ENCODE data around the gene USP6.
"Not testable (repeated sequence)": the region's sequence is repeated elsewhere in the genome, so short reads cannot be mapped to it uniquely, and the experiment has no call there.

Gene USP6

GRCh38 chr17:5115673-5116651 lies at the start of gene USP6:
Gene USP6 (plus strand): TSS chr17:5116032. CDS start chr17:5130368, 14,336 bp downstream.
- no peak for DNase-seq (ENCODE audit: low spot score)

GRCh38 chr17:5068236-5068635 lies 47.6 kb upstream of the USP6 start:
- no peak for DNase-seq (ENCODE audit: low spot score)

GRCh38 chr17:5069724-5070123 lies 46.1 kb upstream of the USP6 start:
- peak; percentile 74 for DNase-seq (ENCODE audit: low spot score)

- not testable (repeated sequence) for DNase-seq (ENCODE audit: low spot score)
Measured at GRCh38 chr17:5075472-5075871, 40.4 kb upstream of the USP6 start.

- not testable (repeated sequence) for DNase-seq (ENCODE audit: low spot score)
Measured at GRCh38 chr17:5077275-5077674, 38.6 kb upstream of the USP6 start.

DNA sequence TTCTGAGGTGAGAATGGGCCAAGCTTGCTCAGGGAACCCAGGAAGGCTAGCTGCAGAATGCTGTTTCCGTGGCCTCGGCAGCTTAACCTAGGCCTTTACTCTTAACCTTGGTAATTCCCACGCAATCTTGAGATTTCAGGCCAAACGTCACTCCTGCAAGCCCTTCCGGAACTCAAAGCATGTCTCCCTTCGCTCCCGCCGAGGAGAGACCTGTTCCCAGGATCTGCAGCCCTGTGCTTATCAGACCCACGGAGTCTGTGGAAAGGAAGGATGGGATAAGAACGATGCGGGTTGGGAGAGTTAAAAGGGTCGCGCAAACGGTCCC lies 38.1 kb upstream of the USP6 start:
- no peak for DNase-seq (ENCODE audit: low spot score)

GRCh38 chr17:5078106-5079028 lies 37.5 kb upstream of the USP6 start, which contains the start of gene ZFP3:
Gene ZFP3 (plus strand): TSS chr17:5078467. CDS start chr17:5091505, 13,038 bp downstream.
- DNase-seq (ENCODE audit: low spot score), result peak; percentile 73

- no peak for DNase-seq (ENCODE audit: low spot score)
Measured at GRCh38 chr17:5080591-5080990, 35.2 kb upstream of the USP6 start.

DNA sequence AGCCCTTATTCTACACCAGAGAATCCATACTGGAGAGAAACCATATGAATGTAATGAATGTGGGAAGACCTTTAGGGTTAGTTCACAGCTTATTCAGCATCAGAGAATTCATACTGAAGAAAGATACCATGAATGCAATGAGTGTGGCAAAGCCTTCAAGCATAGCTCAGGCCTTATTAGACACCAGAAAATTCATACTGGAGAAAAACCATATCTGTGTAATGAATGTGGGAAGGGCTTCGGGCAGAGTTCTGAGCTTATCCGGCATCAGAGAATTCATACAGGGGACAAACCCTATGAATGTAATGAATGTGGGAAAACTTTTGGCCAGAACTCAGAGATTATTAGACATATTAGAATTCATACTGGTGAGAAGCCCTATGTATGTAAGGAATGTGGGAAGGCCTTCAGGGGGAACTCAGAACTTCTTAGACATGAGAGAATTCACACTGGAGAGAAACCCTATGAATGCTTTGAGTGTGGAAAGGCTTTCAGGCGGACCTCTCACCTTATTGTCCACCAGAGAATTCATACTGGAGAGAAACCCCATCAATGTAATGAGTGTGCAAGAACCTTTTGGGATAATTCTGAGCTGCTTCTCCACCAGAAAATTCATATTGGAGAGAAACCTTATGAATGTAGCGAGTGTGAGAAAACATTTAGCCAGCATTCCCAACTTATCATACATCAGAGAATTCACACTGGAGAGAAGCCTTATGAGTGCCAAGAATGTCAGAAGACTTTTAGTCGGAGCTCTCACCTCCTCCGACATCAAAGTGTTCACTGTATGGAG lies 23.4 kb upstream of the USP6 start:
- no peak for DNase-seq (ENCODE audit: low spot score)

- DNase-seq (ENCODE audit: low spot score), result no peak
Measured at GRCh38 chr17:5096731-5097100, 19.1 kb upstream of the USP6 start.

- no peak for DNase-seq (ENCODE audit: low spot score)
Measured at GRCh38 chr17:5097101-5097834, 18.6 kb upstream of the USP6 start.

GRCh38 chr17:5099271-5099670 lies 16.6 kb upstream of the USP6 start:
- no peak for DNase-seq (ENCODE audit: low spot score)

DNA sequence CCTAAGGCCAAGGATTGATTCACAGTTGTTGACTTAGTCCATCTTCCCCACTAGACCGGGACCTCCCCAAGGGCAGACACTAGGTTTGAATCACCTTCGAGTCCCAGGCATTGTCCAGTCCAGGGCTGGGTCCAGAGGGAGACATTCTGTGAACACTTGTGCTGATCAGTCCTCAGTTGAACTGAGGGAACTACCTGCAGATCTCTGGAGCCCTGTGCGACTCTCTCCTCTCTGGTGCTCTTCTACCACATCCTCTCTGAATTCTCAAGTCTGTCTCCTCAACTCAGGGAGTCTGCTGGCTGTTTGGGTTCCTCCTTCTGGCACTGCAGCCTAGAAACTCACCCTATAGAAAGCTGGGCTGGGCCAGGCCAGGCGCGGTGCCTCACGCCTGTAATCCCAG lies 15.0 kb upstream of the USP6 start:
- no peak for DNase-seq (ENCODE audit: low spot score)

GRCh38 chr17:5110816-5111215 lies 5.0 kb upstream of the USP6 start:
- DNase-seq (ENCODE audit: low spot score), result no peak

GRCh38 chr17:5111402-5112204 lies 4.2 kb upstream of the USP6 start, which contains the start of gene ZNF232:
Gene ZNF232 (minus strand): TSS chr17:5111878. CDS start chr17:5111822, 56 bp downstream.
- DNase-seq (ENCODE audit: low spot score), result peak; percentile 95

- no peak for DNase-seq (ENCODE audit: low spot score)
Measured at GRCh38 chr17:5118219-5118618, 2.4 kb downstream of the USP6 start.

DNA sequence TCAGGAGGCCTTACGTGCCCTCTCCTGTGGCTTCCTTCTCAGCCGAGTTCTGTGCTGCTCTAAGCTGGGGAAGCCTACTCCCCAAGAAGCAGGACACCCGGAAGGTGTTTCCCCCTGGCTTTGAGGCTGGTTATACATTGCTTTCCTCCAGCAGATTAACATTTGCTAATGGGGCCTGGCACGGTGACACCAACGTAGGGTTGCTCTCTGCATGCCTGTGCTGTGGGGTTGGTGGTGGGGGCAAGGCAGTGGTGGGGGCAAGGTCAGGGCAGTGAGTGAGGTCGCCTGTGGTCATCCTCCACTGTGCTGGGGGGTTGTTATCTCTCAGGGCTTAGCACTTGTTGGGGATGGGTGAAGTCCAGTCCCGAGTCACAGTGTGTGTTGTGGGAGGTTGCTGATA lies 4.2 kb downstream of the USP6 start:
- DNase-seq (ENCODE audit: low spot score), result no peak

- DNase-seq (ENCODE audit: low spot score), result not testable (repeated sequence)
Measured at GRCh38 chr17:5120436-5121185, 4.8 kb downstream of the USP6 start.

DNA sequence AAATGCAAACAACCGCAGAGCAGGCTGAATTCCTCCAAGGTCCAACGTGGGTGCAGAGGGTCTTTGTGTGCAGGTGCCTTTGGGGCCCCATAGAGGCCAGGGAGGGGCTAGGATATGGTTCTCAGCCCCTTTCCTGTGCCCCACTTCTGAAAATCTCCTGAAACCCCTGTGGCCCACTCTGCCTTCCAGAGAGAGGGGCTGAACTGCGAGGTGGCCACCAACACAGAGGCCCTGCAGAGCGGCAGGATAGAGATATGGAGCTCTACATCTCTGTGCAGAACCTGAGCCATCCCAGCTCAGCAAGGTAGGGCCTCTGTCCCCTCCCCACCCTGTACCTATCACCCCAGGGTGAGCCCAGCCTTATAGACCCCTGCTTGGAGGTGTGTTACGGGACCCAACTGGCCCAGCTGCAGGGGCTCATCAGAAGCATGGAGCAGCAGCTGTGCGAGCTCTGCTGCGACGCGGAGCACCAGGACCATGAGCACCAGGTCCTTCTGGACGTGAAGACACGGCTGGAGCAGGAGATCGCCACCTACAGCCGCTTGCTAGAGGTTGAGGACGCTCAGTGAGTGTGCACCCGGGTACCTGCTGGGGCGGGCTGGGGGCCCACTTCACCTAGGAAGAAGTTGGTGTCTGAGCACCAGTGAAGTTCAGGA lies 5.5 kb downstream of the USP6 start:
- DNase-seq (ENCODE audit: low spot score), result no peak

All from SW480 (cell line).